ENCODE results near the gene LUC7L3. TPM values are rescaled to one million over a fixed set of nuclear protein-coding genes. Genes with fewer than 3 reads are reported as not detected.

Gene LUC7L3
- total RNA-seq, 1 experiment from 2014 or later: 154 TPM

GRCh38 chr17:50768346-50768761 lies 49.0 kb downstream of the LUC7L3 start:
- Histone ChIP-seq H3K9ac (ENCODE audit: extremely low read depth, insufficient read length, low read length) (no peak overlapping the region), H3K79me2 (ENCODE audit: insufficient read depth, low read length) (no peaks in the 10 kb centered on the region), H3K27me3 (ENCODE audit: insufficient read depth, low read length) (no peaks in the 10 kb centered on the region), H2AK5ac (ENCODE audit: insufficient read length, low read length) (no peak overlapping the region), H3K23me2 (ENCODE audit: insufficient read length, low read depth, low read length, poor library complexity, severe bottlenecking) (no peaks in the 10 kb centered on the region), H2AFZ (ENCODE audit: low read length) (no peak overlapping the region), H2BK20ac (ENCODE audit: low read depth, low read length, poor library complexity, severe bottlenecking) (no peak overlapping the region), H3K4me2 (ENCODE audit: insufficient read depth, insufficient read length, low read length) (no peak overlapping the region), H3K14ac (ENCODE audit: insufficient read depth, low read length) (no peak overlapping the region), H4K91ac (ENCODE audit: insufficient read length, low read depth, low read length) (no peak overlapping the region), H4K20me1 (ENCODE audit: control insufficient read depth, insufficient read depth, insufficient read length) (no peaks in the 10 kb centered on the region), H4K8ac (replicated peaks; ENCODE audit: insufficient read length, low read depth, low read length) (no peak overlapping the region), H2BK120ac (ENCODE audit: low read depth, low read length, poor library complexity, severe bottlenecking) (no peak overlapping the region), H3K18ac (ENCODE audit: insufficient read length, low read depth, low read length) (no peak overlapping the region), H3K27ac (ENCODE audit: insufficient read length, low read depth, low read length) (no peak overlapping the region), H4K5ac (ENCODE audit: insufficient read length, low read depth, low read length) (no peak overlapping the region), H3K4ac (ENCODE audit: low read depth, low read length) (no peak overlapping the region), H3K4me1 (ENCODE audit: insufficient read depth, low read length) (peaks cover 4% of the 10 kb centered on the region; the same call in 1 of the 2 replicates), H3K56ac (ENCODE audit: insufficient read length, low read depth, low read length) (no peak overlapping the region), H2BK12ac (ENCODE audit: insufficient read length, low read depth, low read length) (no peak overlapping the region), H3K9me3 (ENCODE audit: control insufficient read depth, low read depth, low read length) (no peaks in the 10 kb centered on the region), H2BK15ac (ENCODE audit: low read depth, low read length) (no peak overlapping the region), H3K79me1 (ENCODE audit: insufficient read depth, low read depth, low read length, poor library complexity, severe bottlenecking) (no peaks in the 10 kb centered on the region), H2BK5ac (ENCODE audit: insufficient read length, low read length) (no peak overlapping the region), H3T11ph (ENCODE audit: low read length) (no peak overlapping the region), H3K23ac (ENCODE audit: insufficient read length, low read depth, low read length) (no peak overlapping the region)
- peak; percentile 50 for DNase-seq
- Mint-ChIP-seq H3K27me3 (ENCODE audit: low read depth) (no peaks in the 10 kb centered on the region), H3K27ac (no peak overlapping the region), H3K4me1 (peaks cover 13 to 19% of the 10 kb centered on the region in 2 experiments), H3K4me3 (no peak overlapping the region), H3K9me3 (no peaks in the 10 kb centered on the region), H3K36me3 (ENCODE audit: insufficient read depth in 1 of 3, low read depth in 3 of 3) (no peaks in the 10 kb centered on the region)
- 100% methylated on average over 1 of the region's 7 CpGs for WGBS (ENCODE audit: extremely low coverage, insufficient read length, low lambda C conversion rate)
- TF ChIP-seq CTCF (conservative IDR thresholded peaks at IDR 0.05): no peak
